GM18909 (cell line): Measurements from ENCODE around the gene NACC2.

Experiments
- ATAC-seq: cut with Tn5 transposase; IDR thresholded peaks from one replicate; pipeline ENCODE4 v1.9.1; 2021; ENCODE audit warnings: mild to moderate bottlenecking; ENCODE audit not compliant: unreplicated experiment, poor library complexity

Gene NACC2

GRCh38 chr9:135987838-135988404 is 107.2 kb downstream of the NACC2 start:
- no peak for ATAC-seq

GRCh38 chr9:135986605-135987004 is 108.5 kb downstream of the NACC2 start:
- no peak for ATAC-seq

GRCh38 chr9:135985889-135986288 is 109.2 kb downstream of the NACC2 start:
- no peak for ATAC-seq

GRCh38 chr9:135985459-135985774 is 109.7 kb downstream of the NACC2 start:
- no peak for ATAC-seq

DNA sequence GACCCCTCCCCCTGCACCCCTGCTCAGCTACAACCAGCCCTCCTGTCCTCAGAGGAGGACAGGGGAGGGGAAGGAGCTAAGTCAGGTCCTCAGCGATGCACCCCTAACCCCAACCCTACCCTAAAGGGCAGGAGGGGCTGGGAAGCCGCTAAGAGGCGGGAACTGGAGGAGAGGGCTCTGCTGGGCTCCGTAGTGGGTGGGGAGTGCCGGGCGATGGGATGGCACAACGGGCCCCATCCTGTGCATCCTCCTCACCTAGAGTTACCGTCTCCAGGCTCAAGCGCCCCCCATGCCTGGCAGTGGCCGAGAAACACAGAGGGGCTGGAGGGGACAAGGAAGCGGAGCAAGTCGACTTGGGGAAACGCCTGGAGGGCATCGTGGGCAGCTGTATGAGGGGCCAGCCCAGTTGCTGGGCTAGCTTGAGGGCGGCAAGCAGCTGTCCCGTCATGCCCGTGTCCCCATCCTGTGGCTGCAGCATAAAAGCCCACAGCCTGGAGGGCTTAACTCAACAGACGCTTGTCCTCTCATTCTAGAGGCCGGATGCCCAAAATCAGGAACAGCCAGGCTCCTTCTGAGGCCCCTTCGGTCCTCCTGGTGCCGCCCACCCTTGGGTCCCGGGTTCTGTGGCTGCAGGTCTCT is 110.9 kb downstream of the NACC2 start:
- no peak for ATAC-seq

DNA sequence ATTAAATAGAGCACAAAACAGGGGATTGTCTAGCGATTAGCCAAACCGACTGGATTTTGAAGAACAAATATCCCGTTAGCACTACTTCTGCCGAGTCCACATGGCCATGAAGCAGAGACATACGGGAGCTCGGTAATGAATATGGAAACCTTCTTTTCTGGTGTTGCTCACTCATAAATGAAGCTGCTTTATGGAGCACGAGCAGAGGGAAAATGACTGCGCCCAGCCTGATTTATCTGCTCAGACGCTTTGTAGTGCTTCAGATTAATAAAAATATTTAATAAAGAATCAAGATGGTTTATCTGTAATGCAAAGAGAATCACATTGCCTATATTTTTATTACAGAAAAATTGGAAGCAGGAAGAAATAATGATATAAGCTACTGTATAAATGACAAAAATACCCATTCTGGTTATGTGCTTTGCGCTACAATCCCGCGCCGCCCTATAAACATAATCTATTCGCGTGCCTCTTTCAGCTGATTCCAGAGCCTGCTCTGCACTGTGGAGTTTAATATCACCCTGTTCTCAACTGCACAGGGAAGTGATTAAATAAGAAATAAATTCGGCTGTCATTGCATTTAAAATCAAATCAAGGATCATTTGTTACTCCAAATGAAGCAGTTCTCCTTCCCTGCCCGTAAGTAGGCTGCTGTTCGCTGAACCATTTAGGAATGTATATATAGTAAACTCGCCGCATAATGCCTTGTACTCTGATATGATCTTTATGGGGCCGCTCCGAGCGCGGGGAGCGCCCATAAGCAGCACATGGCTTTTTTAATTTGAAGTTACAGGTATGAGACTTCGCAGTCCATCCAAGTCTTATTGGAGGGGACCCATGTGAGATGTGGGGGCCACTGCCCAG is 111.6 kb downstream of the NACC2 start:
- ATAC-seq, result no peak

GRCh38 chr9:135982499-135983207 is 112.4 kb downstream of the NACC2 start:
- no peak for ATAC-seq

- no peak for ATAC-seq
These were observed 114.0 kb downstream of the NACC2 start for GRCh38 chr9:135980926-135981630.

- ATAC-seq, result no peak
These were observed 115.4 kb downstream of the NACC2 start for GRCh38 chr9:135979547-135980166.

DNA sequence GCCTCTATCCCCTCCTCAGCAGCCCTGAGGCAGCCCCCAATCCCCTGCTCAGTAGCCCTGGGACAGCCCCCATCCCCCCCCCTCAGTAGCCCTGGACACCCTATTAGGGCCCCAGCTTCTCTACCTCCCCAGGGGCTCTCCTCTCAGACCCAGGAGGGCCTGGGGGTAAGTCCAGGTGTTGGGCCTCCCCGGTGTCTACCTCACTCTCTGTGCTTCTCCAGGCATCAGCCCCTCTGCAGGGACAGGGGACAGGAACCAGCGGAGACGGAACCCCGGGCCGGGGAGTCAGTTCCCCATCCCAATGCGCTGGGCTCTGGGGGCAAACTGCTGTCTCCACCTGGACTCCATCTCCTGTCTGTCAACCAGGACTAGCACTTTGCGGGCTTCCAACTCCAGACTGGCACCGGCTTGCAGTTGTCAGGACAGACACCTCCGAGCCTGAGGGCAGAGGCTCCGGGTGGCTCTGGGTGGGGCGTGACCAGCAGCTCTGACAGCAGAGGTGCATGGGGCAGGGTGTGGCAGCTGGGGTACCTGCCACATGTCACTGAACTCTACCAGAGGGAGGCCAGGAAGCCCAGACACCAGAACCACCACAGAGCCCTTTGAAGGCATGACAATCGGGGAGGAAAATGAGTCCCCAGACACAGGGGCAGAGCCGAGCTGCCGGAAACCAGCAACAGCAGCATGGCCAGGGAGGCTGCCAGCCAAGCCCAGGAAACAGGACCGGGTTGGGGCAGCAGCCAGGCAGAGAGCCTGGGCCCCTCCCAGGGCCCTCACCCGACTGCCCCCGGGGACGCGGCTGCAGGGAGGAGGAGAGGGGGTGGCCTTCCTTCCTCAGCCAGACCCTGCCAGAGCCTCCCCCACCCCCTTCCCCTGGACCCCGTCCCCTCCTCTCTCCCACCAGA is 116.2 kb downstream of the NACC2 start:
- ATAC-seq, result no peak

DNA sequence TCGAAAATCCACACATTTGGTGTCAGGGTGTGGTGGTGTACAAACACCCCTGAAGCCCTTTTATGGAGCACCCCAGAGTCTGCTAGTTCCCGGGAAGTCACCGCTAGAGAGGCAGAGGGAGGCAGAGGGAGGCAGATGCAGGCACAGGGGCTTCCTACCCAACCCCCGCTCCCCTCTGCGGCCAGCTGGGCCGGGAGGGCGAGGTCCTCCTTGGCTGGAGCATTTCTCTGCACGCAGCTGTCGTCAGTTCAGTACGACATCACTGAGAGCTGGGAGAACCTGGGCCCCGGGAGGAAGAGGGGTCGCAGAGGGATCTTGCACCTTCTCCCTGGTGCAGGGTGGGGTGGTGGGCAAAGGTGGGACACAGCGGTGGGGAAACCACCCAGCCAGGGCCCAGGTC is 118.1 kb downstream of the NACC2 start:
- no peak for ATAC-seq

DNA sequence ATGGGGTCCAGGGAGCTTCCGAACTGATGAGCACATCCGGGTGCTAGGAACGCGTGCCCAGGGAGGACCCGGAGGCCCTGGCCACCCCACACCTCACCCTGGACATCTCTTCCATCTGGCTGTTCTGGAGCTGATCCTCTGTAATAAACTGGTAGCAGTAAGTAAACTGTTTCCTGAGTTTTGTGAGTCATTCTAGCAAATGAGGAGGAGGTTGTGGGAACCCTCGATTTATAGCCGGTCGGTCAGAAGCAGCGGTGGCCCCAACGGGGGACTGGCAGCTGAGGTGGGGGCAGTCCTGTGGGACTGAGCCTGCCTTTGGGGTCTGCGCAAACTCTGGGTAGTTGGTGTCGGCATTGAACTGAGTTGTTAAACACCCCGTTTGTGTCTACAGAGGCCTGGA is 118.6 kb downstream of the NACC2 start:
- no peak for ATAC-seq

DNA sequence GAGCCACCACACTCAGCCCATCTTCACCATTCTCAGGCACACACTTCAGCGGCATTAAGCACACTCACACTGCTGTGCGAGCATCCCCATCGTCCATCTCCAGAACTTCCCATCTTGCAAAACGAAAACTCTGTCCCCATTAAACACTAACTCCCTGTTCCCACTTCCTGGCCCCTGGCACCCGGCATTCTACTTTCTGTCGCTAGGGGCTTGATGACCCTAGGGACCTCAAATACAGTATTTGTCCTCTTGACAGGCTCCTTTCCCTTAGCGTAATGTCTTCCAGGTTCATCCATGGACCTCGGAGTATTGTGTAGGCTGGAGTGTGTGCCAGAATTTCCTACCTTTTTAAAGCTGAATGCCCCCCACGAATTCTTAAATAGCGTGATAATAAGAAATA is 119.3 kb downstream of the NACC2 start:
- ATAC-seq, result no peak

- ATAC-seq, result no peak
These were observed 120.9 kb downstream of the NACC2 start for GRCh38 chr9:135974220-135974573.

GRCh38 chr9:135973277-135974219 is 121.5 kb downstream of the NACC2 start:
- ATAC-seq, result no peak

DNA sequence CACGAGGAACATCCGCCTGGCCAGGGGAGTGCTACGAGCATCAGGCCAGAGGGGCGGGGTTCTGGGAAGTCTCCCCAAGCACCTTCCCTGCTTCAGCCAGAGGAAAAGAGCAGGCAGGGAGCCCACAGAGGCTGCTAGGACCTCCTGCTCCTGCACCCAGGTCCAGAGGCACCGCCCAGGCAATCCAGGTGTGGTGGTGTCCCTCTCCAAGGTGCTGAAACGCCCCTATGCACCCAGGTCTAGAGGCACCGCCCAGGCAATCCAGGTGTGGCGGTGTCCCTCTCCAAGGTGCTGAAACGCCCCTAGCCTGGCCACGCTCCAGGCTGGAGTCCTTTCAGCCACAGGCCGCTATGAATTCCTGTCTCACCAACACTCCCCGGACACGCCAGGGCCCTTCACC is 123.2 kb downstream of the NACC2 start:
- ATAC-seq, result no peak

- ATAC-seq, result no peak
These were observed 123.8 kb downstream of the NACC2 start for GRCh38 chr9:135971111-135971766.
